ENCODE data around the gene MAEA.

- TF ChIP-seq FOS (IDR thresholded peaks at IDR 0.05; ENCODE audit: extremely low read depth, insufficient read length) (no peak), RREB1 (CRISPR knock-in tag; IDR thresholded peaks at IDR 0.05) (no peak), JUND (IDR thresholded peaks at IDR 0.05; ENCODE audit: borderline replicate concordance, low read depth, low read length) (no peak), JUND (tag; IDR thresholded peaks at IDR 0.05; ENCODE audit: borderline replicate concordance, low read depth, low read length) (no peak), ZNF121 (CRISPR knock-in tag; conservative IDR thresholded peaks at IDR 0.05) (no peak), ZFP30 (CRISPR knock-in tag; IDR thresholded peaks at IDR 0.05; ENCODE audit: borderline replicate concordance) (no peak)
Observed at GRCh38 chr4:1269209-1269608, 20.5 kb upstream of the MAEA start.
